A204.1 (cell line): Measurements from ENCODE around the gene RPS2.

Source experiments
- FAIRE-seq: peaks from 2 replicates; lab custom pipeline; 2012; peaks lifted over from hg19 to GRCh38; lab: Jason Lieb, UNC

Gene RPS2

GRCh38 chr16:1998852-1999801 lies 34.5 kb upstream of the RPS2 start:
- FAIRE-seq = no peak

GRCh38 chr16:1998360-1998835 lies 33.8 kb upstream of the RPS2 start:
- no peak for FAIRE-seq

GRCh38 chr16:1997494-1998359 lies 33.1 kb upstream of the RPS2 start:
- no peak for FAIRE-seq

GRCh38 chr16:1993731-1994131 lies 29.1 kb upstream of the RPS2 start:
- no peak for FAIRE-seq

GRCh38 chr16:1992704-1993317 lies 28.2 kb upstream of the RPS2 start:
- FAIRE-seq = no peak

- FAIRE-seq = no peak
Measured at GRCh38 chr16:1991948-1992703, 27.5 kb upstream of the RPS2 start.

- FAIRE-seq = no peak
Measured at GRCh38 chr16:1991588-1991947, 26.9 kb upstream of the RPS2 start.

GRCh38 chr16:1991135-1991551 lies 26.5 kb upstream of the RPS2 start:
- no peak for FAIRE-seq

- no peak for FAIRE-seq
Measured at GRCh38 chr16:1990351-1991134, 25.9 kb upstream of the RPS2 start.

- FAIRE-seq = no peak
Measured at GRCh38 chr16:1990101-1990350, 25.4 kb upstream of the RPS2 start.

GRCh38 chr16:1989209-1990100 lies 24.8 kb upstream of the RPS2 start, which contains the start of gene SYNGR3:
Gene SYNGR3, plus strand, starts transcription at chr16:1989970. Its CDS starts 133 bp downstream, at chr16:1990103.
- FAIRE-seq = no peak

GRCh38 chr16:1987198-1987597 lies 22.6 kb upstream of the RPS2 start:
- FAIRE-seq = no peak

GRCh38 chr16:1985466-1986150 lies 21.0 kb upstream of the RPS2 start:
- no peak for FAIRE-seq

GRCh38 chr16:1984347-1985225 lies 20.0 kb upstream of the RPS2 start:
- FAIRE-seq = no peak

- no peak for FAIRE-seq
Measured at GRCh38 chr16:1983544-1984346, 19.1 kb upstream of the RPS2 start, which contains the start of gene GFER. Gene GFER, plus strand, starts transcription at chr16:1984193. Its CDS starts 26 bp downstream, at chr16:1984219.

GRCh38 chr16:1982991-1983543 lies 18.4 kb upstream of the RPS2 start:
- FAIRE-seq = no peak

GRCh38 chr16:1982013-1982433 lies 17.4 kb upstream of the RPS2 start:
- no peak for FAIRE-seq
